ENCODE data around the gene LIMS2. TPM values are rescaled to one million over a fixed set of nuclear protein-coding genes. Genes with fewer than 3 reads are reported as not detected.

LIMS2 gene
- total RNA-seq, 2 experiments from 2014 or later, result 1.6 to 24.9 TPM

DNA sequence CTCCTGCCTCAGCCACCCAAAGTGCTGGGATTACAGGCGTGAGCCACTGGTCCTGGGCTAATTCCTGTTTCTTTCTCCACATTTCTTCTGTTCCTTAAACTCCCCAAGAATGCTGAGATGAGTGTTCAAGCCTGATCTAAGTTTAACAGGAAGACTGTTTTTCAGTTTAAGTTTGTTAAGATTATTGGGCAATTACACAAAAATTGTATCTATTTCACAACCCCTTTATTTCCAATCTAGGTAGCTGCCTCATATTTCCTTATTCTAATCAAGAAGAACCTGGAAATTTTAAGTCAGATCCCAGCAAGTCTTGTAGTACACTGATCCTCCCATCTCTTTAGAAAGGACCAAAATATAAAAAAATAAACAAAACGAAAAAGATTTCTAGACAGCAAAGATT is 37.7 kb upstream of the LIMS2 start:
- no peak for DNase-seq (ENCODE audit: low spot score)
- ChIA-PET POLR2A (interaction anchor here (0.8 kb wide), 1 partner anchor 19 kb away, joined by 4 read pairs; no protein-coding TSS in a partner anchor), CTCF (ENCODE audit: unreplicated experiment) (no interaction called here)
- Histone ChIP-seq H2AFZ (ENCODE audit: low read length) (no peak overlapping the region), H3K9me2 (ENCODE audit: insufficient read depth, low read length) (no peaks in the 10 kb centered on the region), H4K20me1 (ENCODE audit: insufficient read depth, low read length) (no peaks in the 10 kb centered on the region), H3K4me3 (ENCODE audit: low read depth, low read length, poor library complexity, severe bottlenecking) (no peak overlapping the region), H3K36me3 (ENCODE audit: insufficient read depth, low read length) (peaks cover 82% of the 10 kb centered on the region), H3K4me1 (ENCODE audit: insufficient read depth, low read length, poor library complexity, severe bottlenecking) (no peaks in the 10 kb centered on the region), H3K4me2 (ENCODE audit: low read length) (no peak overlapping the region), H3K9me3 (ENCODE audit: low read length) (no peaks in the 10 kb centered on the region), H3K27ac (ENCODE audit: low read depth, low read length, poor library complexity, severe bottlenecking) (no peak overlapping the region), H3K79me2 (ENCODE audit: insufficient read depth, low read depth, low read length) (no peaks in the 10 kb centered on the region)
- intact Hi-C loops (cut with micrococcal nuclease; ENCODE audit: unreplicated experiment), result no loop called here
- no TSS peak for BruUV-seq (replicated peaks)
- TF ChIP-seq CTCF (conservative IDR thresholded peaks at IDR 0.05; ENCODE audit: low read length), result no peak
- TF ChIP-seq EZH2phosphoT487 (IDR thresholded peaks at IDR 0.05; ENCODE audit: borderline replicate concordance, low read depth, low read length), result no peak

- ChIA-PET POLR2A (no interaction called here), CTCF (ENCODE audit: unreplicated experiment) (no interaction called here)
- BruUV-seq (replicated peaks), result no TSS peak
- Histone ChIP-seq H3K4me2 (ENCODE audit: low read length) (no peak overlapping the region), H3K4me3 (ENCODE audit: low read depth, low read length, poor library complexity, severe bottlenecking) (no peak overlapping the region), H3K9me2 (ENCODE audit: insufficient read depth, low read length) (no peaks in the 10 kb centered on the region), H3K36me3 (ENCODE audit: insufficient read depth, low read length) (peaks cover 84% of the 10 kb centered on the region), H4K20me1 (ENCODE audit: insufficient read depth, low read length) (no peaks in the 10 kb centered on the region), H3K9me3 (ENCODE audit: low read length) (no peaks in the 10 kb centered on the region), H2AFZ (ENCODE audit: low read length) (no peak overlapping the region), H3K79me2 (ENCODE audit: insufficient read depth, low read depth, low read length) (peaks cover 7% of the 10 kb centered on the region; the same call in 1 of the 2 replicates), H3K27ac (ENCODE audit: low read depth, low read length, poor library complexity, severe bottlenecking) (no peak overlapping the region), H3K4me1 (ENCODE audit: insufficient read depth, low read length, poor library complexity, severe bottlenecking) (no peaks in the 10 kb centered on the region)
- intact Hi-C loops (cut with micrococcal nuclease; ENCODE audit: unreplicated experiment), result no loop called here
- no peak for TF ChIP-seq CTCF (conservative IDR thresholded peaks at IDR 0.05; ENCODE audit: low read length)
- TF ChIP-seq EZH2phosphoT487 (IDR thresholded peaks at IDR 0.05; ENCODE audit: borderline replicate concordance, low read depth, low read length), result no peak
- no peak for DNase-seq (ENCODE audit: low spot score)
Measured at GRCh38 chr2:127709336-127709735, 34.0 kb upstream of the LIMS2 start.

DNA sequence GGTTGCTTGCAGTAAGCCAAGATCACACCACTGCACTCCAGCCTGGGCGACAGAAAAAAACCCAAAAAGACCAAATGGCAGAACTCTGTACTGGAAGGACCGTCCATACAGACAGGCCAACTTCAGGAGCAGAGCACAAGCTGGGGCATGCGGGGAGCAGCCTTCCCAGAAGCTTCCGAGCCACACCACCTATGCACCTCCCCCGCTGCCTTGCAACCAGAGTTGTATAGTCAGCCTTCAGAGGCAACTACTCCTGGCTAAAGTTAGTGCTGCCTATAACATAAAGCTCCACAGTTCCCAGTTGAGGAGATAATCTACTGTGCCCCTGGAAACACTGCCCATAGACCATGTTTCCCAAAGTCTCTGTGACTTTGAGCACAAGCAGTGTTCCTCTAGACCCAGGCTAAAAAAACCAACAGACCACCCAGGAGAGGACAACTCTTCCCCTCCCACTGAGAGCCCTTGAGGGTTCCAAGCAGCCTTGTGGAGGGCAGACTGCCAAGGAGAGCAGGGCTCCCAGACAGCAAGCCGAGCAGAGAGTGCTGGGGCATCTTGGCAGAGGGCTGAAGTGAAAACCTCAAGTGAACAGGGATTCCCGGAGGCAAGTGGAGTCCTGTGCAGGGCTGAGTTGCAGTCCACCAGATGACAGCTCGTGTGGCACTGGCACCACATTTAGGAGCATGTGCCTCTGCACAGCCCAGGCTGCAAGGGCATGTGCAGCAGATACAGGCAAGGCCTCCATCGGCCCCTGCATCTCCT is 32.7 kb upstream of the LIMS2 start:
- no peaks in the 10 kb centered on the region for H3K9me3 ChIP-seq (ENCODE audit: low read length)
- BruUV-seq (replicated peaks), result no TSS peak
- H2AFZ ChIP-seq (ENCODE audit: low read length), result no peak overlapping the region
- H4K20me1 ChIP-seq (ENCODE audit: insufficient read depth, low read length), result peaks cover 4% of the 10 kb centered on the region; the same call in 1 of the 2 replicates
- H3K36me3 ChIP-seq (ENCODE audit: insufficient read depth, low read length), result peaks cover 84% of the 10 kb centered on the region
- ChIA-PET POLR2A (no interaction called here), CTCF (ENCODE audit: unreplicated experiment) (no interaction called here)
- no peak for DNase-seq (ENCODE audit: low spot score)
- intact Hi-C loops (cut with micrococcal nuclease; ENCODE audit: unreplicated experiment), result no loop called here
- H3K4me1 ChIP-seq (ENCODE audit: insufficient read depth, low read length, poor library complexity, severe bottlenecking), result peaks cover 11% of the 10 kb centered on the region
- no peak overlapping the region for H3K4me2 ChIP-seq (ENCODE audit: low read length)
- no peak overlapping the region for H3K4me3 ChIP-seq (ENCODE audit: low read depth, low read length, poor library complexity, severe bottlenecking)
- peaks cover 20% of the 10 kb centered on the region; the same call in 1 of the 2 replicates for H3K79me2 ChIP-seq (ENCODE audit: insufficient read depth, low read depth, low read length)
- TF ChIP-seq CTCF (conservative IDR thresholded peaks at IDR 0.05; ENCODE audit: low read length), result no peak
- no peak for TF ChIP-seq EZH2phosphoT487 (IDR thresholded peaks at IDR 0.05; ENCODE audit: borderline replicate concordance, low read depth, low read length)
- H3K9me2 ChIP-seq (ENCODE audit: insufficient read depth, low read length), result no peaks in the 10 kb centered on the region
- H3K27ac ChIP-seq (ENCODE audit: low read depth, low read length, poor library complexity, severe bottlenecking), result no peak overlapping the region
